ENCODE results near the gene FCRLA.
A peak's percentile ranks its signal among the peaks of the same experiment; 100 is the strongest.

Gene FCRLA

DNA sequence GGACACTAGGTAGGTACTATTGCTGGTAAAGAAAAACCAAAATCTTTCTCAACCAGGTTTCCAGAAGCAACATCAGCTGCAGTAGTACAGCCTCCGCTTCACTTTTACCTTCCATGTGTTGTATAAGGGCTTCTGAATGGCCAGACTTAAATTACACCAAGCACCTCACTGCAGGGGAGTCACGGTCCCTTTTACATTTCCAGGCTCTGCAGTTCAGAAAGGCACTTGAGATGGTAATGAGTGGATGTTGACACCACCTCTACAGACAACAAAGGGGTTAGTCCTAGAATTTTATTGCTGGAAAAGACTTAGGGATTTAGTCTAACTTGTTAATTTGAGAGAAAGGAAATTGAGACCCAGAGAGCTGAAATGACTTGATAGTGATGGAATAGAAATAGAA, 30.6 kb downstream of the FCRLA start:
- Histone ChIP-seq H3K4me2 (ENCODE audit: low read length) (no peak overlapping the region), H2AFZ (no peak overlapping the region), H3K27ac (no peak overlapping the region), H3K27me3 (ENCODE audit: control insufficient read depth, insufficient read depth, low read length) (no peaks in the 10 kb centered on the region), H3K79me2 (no peaks in the 10 kb centered on the region), H3K9me3 (ENCODE audit: control insufficient read depth, low read length) (no peaks in the 10 kb centered on the region), H3K4me3 (ENCODE audit: low read depth, low read length) (no peak overlapping the region), H3K4me1 (no peaks in the 10 kb centered on the region), H3K9ac (no peak overlapping the region), H3K36me3 (ENCODE audit: control insufficient read depth, insufficient read depth, low read length) (no peaks in the 10 kb centered on the region)
- TF ChIP-seq, protein P1, sequence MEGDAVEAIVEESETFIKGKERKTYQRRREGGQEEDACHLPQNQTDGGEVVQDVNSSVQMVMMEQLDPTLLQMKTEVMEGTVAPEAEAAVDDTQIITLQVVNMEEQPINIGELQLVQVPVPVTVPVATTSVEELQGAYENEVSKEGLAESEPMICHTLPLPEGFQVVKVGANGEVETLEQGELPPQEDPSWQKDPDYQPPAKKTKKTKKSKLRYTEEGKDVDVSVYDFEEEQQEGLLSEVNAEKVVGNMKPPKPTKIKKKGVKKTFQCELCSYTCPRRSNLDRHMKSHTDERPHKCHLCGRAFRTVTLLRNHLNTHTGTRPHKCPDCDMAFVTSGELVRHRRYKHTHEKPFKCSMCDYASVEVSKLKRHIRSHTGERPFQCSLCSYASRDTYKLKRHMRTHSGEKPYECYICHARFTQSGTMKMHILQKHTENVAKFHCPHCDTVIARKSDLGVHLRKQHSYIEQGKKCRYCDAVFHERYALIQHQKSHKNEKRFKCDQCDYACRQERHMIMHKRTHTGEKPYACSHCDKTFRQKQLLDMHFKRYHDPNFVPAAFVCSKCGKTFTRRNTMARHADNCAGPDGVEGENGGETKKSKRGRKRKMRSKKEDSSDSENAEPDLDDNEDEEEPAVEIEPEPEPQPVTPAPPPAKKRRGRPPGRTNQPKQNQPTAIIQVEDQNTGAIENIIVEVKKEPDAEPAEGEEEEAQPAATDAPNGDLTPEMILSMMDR (IDR thresholded peaks at IDR 0.05) = no peak

GRCh38 chr1:161738627-161739287, 31.7 kb downstream of the FCRLA start:
- Histone ChIP-seq H3K9ac (no peak overlapping the region), H3K27me3 (ENCODE audit: control insufficient read depth, insufficient read depth, low read length) (no peaks in the 10 kb centered on the region), H3K9me3 (ENCODE audit: control insufficient read depth, low read length) (no peaks in the 10 kb centered on the region), H2AFZ (no peak overlapping the region), H3K27ac (no peak overlapping the region), H3K4me1 (no peaks in the 10 kb centered on the region), H3K36me3 (ENCODE audit: control insufficient read depth, insufficient read depth, low read length) (no peaks in the 10 kb centered on the region), H3K79me2 (no peaks in the 10 kb centered on the region), H3K4me3 (ENCODE audit: low read depth, low read length) (no peak overlapping the region), H3K4me2 (ENCODE audit: low read length) (no peak overlapping the region)
- TF ChIP-seq, protein P1 (IDR thresholded peaks at IDR 0.05) = peak; percentile 39

GRCh38 chr1:161739865-161740566, 33.0 kb downstream of the FCRLA start:
- Histone ChIP-seq H3K4me1 (no peaks in the 10 kb centered on the region), H3K36me3 (ENCODE audit: control insufficient read depth, insufficient read depth, low read length) (no peaks in the 10 kb centered on the region), H3K9ac (no peak overlapping the region), H2AFZ (no peak overlapping the region), H3K4me2 (ENCODE audit: low read length) (no peak overlapping the region), H3K9me3 (ENCODE audit: control insufficient read depth, low read length) (no peaks in the 10 kb centered on the region), H3K27ac (no peak overlapping the region), H3K4me3 (ENCODE audit: low read depth, low read length) (no peak overlapping the region), H3K27me3 (ENCODE audit: control insufficient read depth, insufficient read depth, low read length) (no peaks in the 10 kb centered on the region), H3K79me2 (no peaks in the 10 kb centered on the region)
- TF ChIP-seq, protein P1 (IDR thresholded peaks at IDR 0.05) = no peak

GRCh38 chr1:161740921-161741320, 33.9 kb downstream of the FCRLA start:
- no peak overlapping the region for H3K4me2 ChIP-seq (ENCODE audit: low read length)
- H3K4me3 ChIP-seq (ENCODE audit: low read depth, low read length) = no peak overlapping the region
- H3K9me3 ChIP-seq (ENCODE audit: control insufficient read depth, low read length) = no peaks in the 10 kb centered on the region
- no peak overlapping the region for H2AFZ ChIP-seq
- no peaks in the 10 kb centered on the region for H3K4me1 ChIP-seq
- H3K27me3 ChIP-seq (ENCODE audit: control insufficient read depth, insufficient read depth, low read length) = no peaks in the 10 kb centered on the region
- TF ChIP-seq, protein P1 (IDR thresholded peaks at IDR 0.05) = no peak
- no peaks in the 10 kb centered on the region for H3K79me2 ChIP-seq
- no peak overlapping the region for H3K27ac ChIP-seq
- no peaks in the 10 kb centered on the region for H3K36me3 ChIP-seq (ENCODE audit: control insufficient read depth, insufficient read depth, low read length)
- H3K9ac ChIP-seq = no peak overlapping the region
